ENCODE measurements around the gene SIM2.
"Not testable (repeated sequence)": the region's sequence is repeated elsewhere in the genome, so short reads cannot be mapped to it uniquely, and the experiment has no call there.

The SIM2 gene

DNA sequence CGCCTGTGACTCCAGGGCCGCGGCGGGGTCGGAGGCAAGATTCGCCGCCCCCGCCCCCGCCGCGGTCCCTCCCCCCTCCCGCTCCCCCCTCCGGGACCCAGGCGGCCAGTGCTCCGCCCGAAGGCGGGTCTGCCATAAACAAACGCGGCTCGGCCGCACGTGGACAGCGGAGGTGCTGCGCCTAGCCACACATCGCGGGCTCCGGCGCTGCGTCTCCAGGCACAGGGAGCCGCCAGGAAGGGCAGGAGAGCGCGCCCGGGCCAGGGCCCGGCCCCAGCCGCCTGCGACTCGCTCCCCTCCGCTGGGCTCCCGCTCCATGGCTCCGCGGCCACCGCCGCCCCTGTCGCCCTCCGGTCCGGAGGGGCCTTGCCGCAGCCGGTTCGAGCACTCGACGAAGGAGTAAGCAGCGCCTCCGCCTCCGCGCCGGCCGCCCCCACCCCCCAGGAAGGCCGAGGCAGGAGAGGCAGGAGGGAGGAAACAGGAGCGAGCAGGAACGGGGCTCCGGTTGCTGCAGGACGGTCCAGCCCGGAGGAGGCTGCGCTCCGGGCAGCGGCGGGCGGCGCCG, at the start of gene SIM2:
Gene SIM2, plus strand, starts transcription at position 135 of the 565 bp plus-strand sequence. CDS start 632 bp downstream, outside the sequence.
- peak; percentile 38 for DNase-seq

GRCh38 chr21:36654324-36654723, 44.6 kb upstream of the SIM2 start:
- DNase-seq: no peak

DNA sequence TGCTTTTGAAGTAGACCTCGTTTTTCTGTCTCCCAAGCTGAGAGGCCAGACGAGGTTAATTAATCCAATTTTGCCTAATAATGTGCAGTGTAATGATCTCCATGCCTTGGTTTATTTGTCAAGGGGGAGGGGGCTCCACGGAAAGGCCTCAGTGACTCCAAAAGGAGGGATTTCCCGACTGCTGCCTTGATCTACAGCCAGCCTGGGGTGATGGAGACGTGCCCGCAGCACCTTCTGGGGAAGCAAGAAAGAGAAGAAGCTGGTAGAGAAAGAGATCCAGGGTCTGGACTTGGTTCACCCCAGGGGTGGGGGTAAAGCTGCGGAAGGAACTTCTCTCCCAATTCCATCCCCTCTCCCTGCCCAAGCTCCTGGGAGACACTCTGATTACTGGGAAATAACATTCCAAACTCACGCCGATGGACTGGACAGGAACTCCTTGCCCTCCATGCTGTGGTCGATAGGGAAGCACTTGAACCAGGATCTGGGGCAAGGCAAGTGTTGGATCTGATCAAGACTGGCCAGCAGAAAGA, 44.1 kb upstream of the SIM2 start:
- DNase-seq: no peak

- DNase-seq: no peak
Observed at GRCh38 chr21:36656138-36656537, 42.8 kb upstream of the SIM2 start.

- DNase-seq: not testable (repeated sequence)
Observed at GRCh38 chr21:36657290-36657689, 41.6 kb upstream of the SIM2 start.

GRCh38 chr21:36657999-36658398, 40.9 kb upstream of the SIM2 start:
- no peak for DNase-seq

- DNase-seq: no peak
Observed at GRCh38 chr21:36658926-36659325, 40.0 kb upstream of the SIM2 start.

GRCh38 chr21:36661511-36662309, 37.2 kb upstream of the SIM2 start:
- peak; percentile 7 for DNase-seq

DNA sequence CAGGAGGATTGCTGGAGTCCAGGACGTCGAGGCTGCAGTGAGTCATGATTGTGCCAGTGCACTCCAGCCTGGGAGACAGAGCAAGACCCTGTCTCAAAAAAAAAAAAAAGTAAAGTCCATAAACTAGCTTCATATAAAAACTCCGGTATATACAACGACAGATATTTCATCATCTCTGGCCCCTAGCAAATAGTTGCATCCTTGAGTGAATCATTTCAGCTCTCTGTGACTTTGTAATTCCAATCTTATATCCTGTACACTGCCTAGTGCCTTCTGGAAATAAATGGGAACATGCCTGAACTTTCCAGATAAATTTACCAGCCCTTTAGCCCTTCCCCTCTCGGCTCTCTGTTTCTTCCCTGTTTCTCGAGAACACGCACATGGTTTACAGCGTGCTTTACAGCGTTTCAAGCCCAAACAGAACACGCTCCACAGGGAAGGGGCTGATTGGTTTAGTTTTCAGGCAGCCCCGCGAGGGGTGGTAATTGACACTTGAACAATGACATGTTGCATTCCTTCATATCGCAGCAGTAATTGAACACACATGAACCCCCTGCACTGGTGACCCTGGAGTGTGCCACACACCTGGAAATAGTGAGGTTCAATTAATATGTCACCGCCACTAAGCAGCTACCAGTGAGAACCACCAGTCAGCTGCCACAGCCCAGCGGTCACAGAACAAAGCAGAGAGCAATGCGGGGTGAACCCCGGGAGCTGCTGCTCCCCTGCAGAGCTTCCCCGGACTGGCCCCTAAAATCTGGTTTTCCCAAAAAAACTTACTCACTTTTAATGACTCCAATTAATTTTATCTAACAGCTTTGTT, 35.7 kb upstream of the SIM2 start:
- DNase-seq: no peak

DNA sequence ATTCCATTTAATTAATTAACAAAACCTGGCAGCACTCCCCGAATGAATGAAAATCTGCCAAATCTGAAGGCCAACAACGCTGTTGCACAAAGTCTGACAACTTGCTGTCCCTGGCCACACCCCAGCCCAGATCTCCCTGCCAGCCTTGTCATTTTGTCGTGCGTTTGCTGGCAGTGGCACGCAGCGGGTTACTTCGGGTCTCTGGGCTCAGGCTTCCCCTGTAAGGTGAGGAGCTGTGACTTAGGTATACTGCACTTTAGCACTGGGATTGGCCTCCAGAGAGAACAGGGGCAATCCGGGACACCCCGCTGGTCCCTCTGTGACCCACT, 34.3 kb upstream of the SIM2 start:
- no peak for DNase-seq

- no peak for DNase-seq
Observed at GRCh38 chr21:36665806-36666205, 33.1 kb upstream of the SIM2 start.

GRCh38 chr21:36668713-36669112, 30.2 kb upstream of the SIM2 start:
- no peak for DNase-seq

GRCh38 chr21:36671836-36672235, 27.1 kb upstream of the SIM2 start:
- DNase-seq: no peak

DNA sequence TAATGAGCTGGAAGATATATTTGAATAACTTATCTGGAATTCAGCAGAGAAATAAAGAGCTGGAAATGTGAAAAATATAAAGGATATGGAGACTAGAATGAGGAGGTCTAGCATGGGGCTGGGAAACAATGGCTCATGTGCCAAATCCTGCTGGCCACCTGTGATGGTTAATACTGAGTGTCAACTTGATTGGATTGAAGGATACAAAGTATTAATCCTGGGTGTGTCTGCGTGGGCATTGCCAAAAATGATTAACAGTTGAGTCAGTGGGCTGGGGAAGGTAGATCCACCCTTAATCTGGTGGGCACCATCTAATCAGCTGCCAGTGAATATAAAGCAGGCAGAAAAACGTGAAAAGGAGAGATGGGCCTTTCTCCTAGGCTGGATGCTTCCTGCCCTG, 26.6 kb upstream of the SIM2 start:
- not testable (repeated sequence) for DNase-seq

GRCh38 chr21:36672737-36673136, 26.2 kb upstream of the SIM2 start:
- DNase-seq: no peak

DNA sequence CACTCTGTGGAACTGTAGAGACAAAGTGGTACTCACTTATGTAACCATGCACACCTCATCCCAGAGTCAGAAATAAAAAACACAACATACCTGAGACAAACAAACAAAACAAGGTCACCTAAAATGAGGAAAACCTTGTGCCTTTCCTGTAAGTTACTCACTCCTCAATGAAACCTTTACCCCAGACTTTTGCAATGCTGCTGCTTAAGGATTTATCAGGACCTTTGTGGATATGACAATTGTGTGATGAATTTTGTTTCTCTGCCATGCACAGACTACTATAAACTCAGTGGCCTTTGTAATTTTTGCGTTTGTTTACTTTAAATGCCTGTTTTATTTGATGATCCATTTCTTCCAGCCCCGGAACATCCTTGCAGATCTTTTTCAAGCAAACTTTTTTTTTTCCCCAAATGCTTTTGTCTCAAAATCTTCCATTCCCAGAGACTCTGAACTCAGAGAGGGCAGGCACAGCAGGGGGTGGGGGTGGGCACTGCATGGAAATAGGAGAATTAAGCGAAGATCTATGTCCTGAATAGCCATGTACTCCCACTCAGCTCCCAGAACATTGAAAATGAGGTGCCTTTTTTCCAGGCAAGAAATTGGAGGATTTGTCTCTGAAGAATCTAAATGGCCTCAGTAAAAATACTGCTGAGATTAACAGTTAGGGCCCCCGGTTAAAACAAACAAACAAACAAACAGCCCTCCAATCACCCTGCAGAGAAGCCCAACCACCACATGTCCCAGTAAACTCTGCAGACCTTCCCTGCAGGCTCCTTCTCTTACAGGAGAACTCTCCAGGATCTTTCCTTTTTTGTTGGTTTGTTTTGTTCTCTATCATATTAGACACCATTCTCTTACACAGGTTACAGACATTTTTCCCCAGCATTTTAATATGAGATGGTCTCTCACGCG, 22.6 kb upstream of the SIM2 start:
- no peak for DNase-seq

- DNase-seq: no peak
Observed at GRCh38 chr21:36677443-36677842, 21.5 kb upstream of the SIM2 start.

DNA sequence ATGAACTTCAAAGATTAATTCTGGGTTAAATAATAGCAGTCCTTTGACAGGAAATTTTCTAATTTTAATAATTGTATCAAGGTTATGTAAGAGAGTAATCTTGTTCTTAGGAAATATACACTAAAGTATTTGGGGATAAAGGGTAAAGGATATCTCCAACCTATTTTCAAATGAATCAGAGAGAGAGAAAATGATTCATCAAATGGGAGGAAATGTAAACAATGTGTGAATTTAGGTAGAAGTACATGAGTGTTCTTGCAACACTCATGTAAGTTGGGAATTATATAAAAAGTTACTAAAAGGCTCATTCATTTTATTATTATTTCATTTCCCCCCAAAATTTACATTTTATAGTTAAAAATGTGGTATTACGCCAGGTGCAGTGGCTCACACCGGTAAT, 20.4 kb upstream of the SIM2 start:
- no peak for DNase-seq

DNA sequence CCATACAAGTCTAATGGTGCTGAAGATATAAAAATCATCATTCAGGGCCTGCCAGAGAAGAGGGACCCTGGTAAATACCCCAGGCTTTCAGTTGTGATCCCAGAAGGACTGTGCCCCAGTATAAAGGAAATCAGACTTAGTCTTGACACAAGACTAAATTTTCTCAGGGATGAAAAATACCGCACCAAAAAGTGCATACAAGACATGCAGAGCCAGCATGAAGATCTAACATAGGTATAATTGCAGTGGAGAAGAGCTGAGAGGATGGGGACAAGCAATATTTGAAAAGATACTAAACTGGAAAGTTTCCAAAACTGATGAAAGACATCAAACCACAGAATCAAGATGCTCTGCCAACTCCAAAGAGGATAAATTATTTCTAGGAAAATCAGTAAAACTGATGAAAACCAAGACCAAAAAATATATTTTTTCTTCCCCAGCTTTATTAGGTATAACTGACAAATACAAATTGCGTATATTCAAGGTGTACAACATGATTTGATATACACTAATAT, 17.7 kb upstream of the SIM2 start:
- DNase-seq: no peak

GRCh38 chr21:36684957-36685714, 13.8 kb upstream of the SIM2 start:
- no peak for DNase-seq

- no peak for DNase-seq
Observed at GRCh38 chr21:36686955-36687354, 12.0 kb upstream of the SIM2 start.

- no peak for DNase-seq
Observed at GRCh38 chr21:36688324-36688723, 10.6 kb upstream of the SIM2 start.
